SU-DHL-6 (cell line): ENCODE results near the gene ERCC4.

Source experiments
- CTCF ChIP-seq: fragments of 200-600 bp; sonication (generic); IDR thresholded peaks from one replicate; pipeline ENCODE4 v1.5.1; 2017; ENCODE audit warnings: antibody characterized with exemption, mild to moderate bottlenecking, low read length, moderate library complexity; ENCODE audit not compliant: insufficient read depth, poor library complexity, severe bottlenecking
- EZH2phosphoT487 ChIP-seq: fragments of 200-600 bp; sonication (generic), shearing (Covaris generic); conservative IDR thresholded peaks from 2 replicates; pipeline ENCODE4 v1.6.1; 2018; ENCODE audit warnings: mild to moderate bottlenecking, antibody characterized with exemption, low read length, moderate library complexity, mixed read lengths

DNA sequence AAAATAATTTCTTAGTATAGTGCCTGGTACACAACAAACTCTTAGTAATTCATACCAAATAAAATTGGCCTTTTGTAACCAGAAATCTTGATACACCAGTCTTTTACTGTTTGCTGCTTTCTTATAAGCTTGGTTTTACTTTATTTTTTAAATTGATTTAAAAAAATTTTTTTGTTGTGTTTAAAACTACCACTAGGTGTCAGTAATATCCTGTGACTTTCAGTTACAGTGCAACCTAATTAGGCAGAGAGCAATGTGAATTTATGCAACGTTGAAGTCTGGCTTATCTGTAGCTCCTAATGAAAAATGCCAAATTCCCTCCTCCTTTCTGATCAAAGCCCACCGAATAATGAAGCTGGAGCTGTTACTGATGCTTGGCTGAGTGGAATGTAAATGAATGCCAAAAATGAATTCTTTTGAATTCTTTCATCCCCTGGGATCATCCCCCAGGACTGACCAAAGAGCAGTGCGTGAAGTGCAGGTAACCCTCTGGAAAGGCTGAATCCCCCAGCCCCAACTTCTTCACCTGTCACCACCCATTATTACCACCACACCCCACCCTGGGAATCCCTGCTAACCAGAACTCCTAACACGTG is 3.8 kb downstream of the ERCC4 start:
- TF ChIP-seq CTCF (peak; percentile 40), EZH2phosphoT487 (no peak)
